Astrocyte (in vitro differentiated cells and primary cell): Measurements from ENCODE around the gene ITSN1.

Source experiments
- CTCF ChIP-seq: IDR thresholded peaks from 2 replicates; pipeline ENCODE4 v1.5.1; 2011; ENCODE audit warnings: low read depth, mild to moderate bottlenecking, inconsistent platforms, low read length, moderate library complexity; ENCODE audit not compliant: insufficient read depth
- EZH2 ChIP-seq: IDR thresholded peaks from 2 replicates; pipeline ENCODE4 v1.6.1; 2012; ENCODE audit warnings: mild to moderate bottlenecking, low read length, inconsistent platforms; ENCODE audit not compliant: insufficient read depth

GRCh38 chr21:33802481-33802880, 160.2 kb downstream of the ITSN1 start:
- TF ChIP-seq CTCF (no peak), EZH2 (no peak)
